ENCODE measurements around the gene TMEM212. TPM values are rescaled to one million over a fixed set of nuclear protein-coding genes. Genes with fewer than 3 reads are reported as not detected.
"Not testable (repeated sequence)": the region's sequence is repeated elsewhere in the genome, so short reads cannot be mapped to it uniquely, and the experiment has no call there.

Gene TMEM212
- total RNA-seq, 1 donor from 2014 or later = not detected

- Mint-ChIP-seq H3K9me3 (ENCODE audit: unreplicated experiment) (no peaks in the 10 kb centered on the region), H3K4me1 (ENCODE audit: low read depth, unreplicated experiment) (no peaks in the 10 kb centered on the region), H3K27me3 (ENCODE audit: unreplicated experiment) (no peaks in the 10 kb centered on the region), H3K27ac (ENCODE audit: unreplicated experiment) (no peak overlapping the region), H3K36me3 (ENCODE audit: unreplicated experiment) (peaks cover 5% of the 10 kb centered on the region), H3K4me3 (ENCODE audit: unreplicated experiment) (no peak overlapping the region)
- no peak for DNase-seq
- no peak for TF ChIP-seq CTCF (IDR thresholded peaks at IDR 0.05; ENCODE audit: partially characterized antibody, unreplicated experiment)
These were observed 58.6 kb downstream of the TMEM212 start for GRCh38 chr3:171901615-171902312.

- Mint-ChIP-seq H3K9me3 (ENCODE audit: unreplicated experiment) (peaks cover 4% of the 10 kb centered on the region), H3K27ac (ENCODE audit: unreplicated experiment) (no peak overlapping the region), H3K4me1 (ENCODE audit: low read depth, unreplicated experiment) (no peaks in the 10 kb centered on the region), H3K27me3 (ENCODE audit: unreplicated experiment) (no peaks in the 10 kb centered on the region), H3K4me3 (ENCODE audit: unreplicated experiment) (no peak overlapping the region), H3K36me3 (ENCODE audit: unreplicated experiment) (peaks cover 11% of the 10 kb centered on the region)
- no peak for TF ChIP-seq CTCF (IDR thresholded peaks at IDR 0.05; ENCODE audit: partially characterized antibody, unreplicated experiment)
- no peak for DNase-seq
These were observed 61.7 kb downstream of the TMEM212 start for GRCh38 chr3:171904829-171905228.

- not testable (repeated sequence) for H3K4me3 Mint-ChIP-seq (ENCODE audit: unreplicated experiment); H3K4me1 Mint-ChIP-seq (ENCODE audit: low read depth, unreplicated experiment); H3K27ac Mint-ChIP-seq (ENCODE audit: unreplicated experiment); H3K9me3 Mint-ChIP-seq (ENCODE audit: unreplicated experiment); H3K27me3 Mint-ChIP-seq (ENCODE audit: unreplicated experiment); DNase-seq
- peaks cover 11% of the 10 kb centered on the region for H3K36me3 Mint-ChIP-seq (ENCODE audit: unreplicated experiment)
These were observed 63.4 kb downstream of the TMEM212 start for GRCh38 chr3:171906503-171906902.

- no peak overlapping the region for H3K4me3 Mint-ChIP-seq (ENCODE audit: unreplicated experiment)
- H3K9me3 Mint-ChIP-seq (ENCODE audit: unreplicated experiment) = peaks cover 4% of the 10 kb centered on the region
- H3K4me1 Mint-ChIP-seq (ENCODE audit: low read depth, unreplicated experiment) = no peaks in the 10 kb centered on the region
- no peak overlapping the region for H3K27ac Mint-ChIP-seq (ENCODE audit: unreplicated experiment)
- no peaks in the 10 kb centered on the region for H3K27me3 Mint-ChIP-seq (ENCODE audit: unreplicated experiment)
- TF ChIP-seq CTCF (IDR thresholded peaks at IDR 0.05; ENCODE audit: partially characterized antibody, unreplicated experiment) = no peak
- peaks cover 11% of the 10 kb centered on the region for H3K36me3 Mint-ChIP-seq (ENCODE audit: unreplicated experiment)
- no peak for DNase-seq
These were observed 64.0 kb downstream of the TMEM212 start for GRCh38 chr3:171906951-171907676.

- Mint-ChIP-seq H3K27ac (ENCODE audit: unreplicated experiment) (no peak overlapping the region), H3K4me3 (ENCODE audit: unreplicated experiment) (no peak overlapping the region), H3K36me3 (ENCODE audit: unreplicated experiment) (peaks cover 11% of the 10 kb centered on the region), H3K4me1 (ENCODE audit: low read depth, unreplicated experiment) (no peaks in the 10 kb centered on the region), H3K27me3 (ENCODE audit: unreplicated experiment) (no peaks in the 10 kb centered on the region), H3K9me3 (ENCODE audit: unreplicated experiment) (peaks cover 4% of the 10 kb centered on the region)
- no peak for DNase-seq
- TF ChIP-seq CTCF (IDR thresholded peaks at IDR 0.05; ENCODE audit: partially characterized antibody, unreplicated experiment) = no peak
These were observed 64.6 kb downstream of the TMEM212 start for GRCh38 chr3:171907761-171908160.

Data from glutamatergic neuron (in vitro differentiated cells).